ENCODE results near the gene LPP.

DNA sequence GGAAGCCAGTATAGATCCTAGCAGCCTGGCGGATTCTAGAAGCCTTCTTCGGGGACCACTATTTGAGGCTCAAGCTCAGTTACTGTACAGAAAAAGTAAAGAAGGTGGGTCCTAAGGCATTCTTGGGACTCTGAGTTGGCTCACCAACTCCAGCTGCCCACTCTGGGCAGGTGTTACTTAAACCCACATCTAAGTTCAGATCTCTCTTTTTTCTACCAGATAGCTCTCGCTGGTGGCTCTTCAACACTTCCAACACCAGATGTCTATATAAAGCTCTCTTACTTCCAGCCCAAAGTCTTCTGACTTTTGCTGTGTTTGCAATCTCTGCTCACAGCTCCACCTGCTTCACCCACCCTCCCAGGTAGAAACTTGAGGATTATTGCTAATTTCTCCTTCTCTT lies 785.0 kb downstream of the LPP start:
- TF ChIP-seq TAF1 (IDR thresholded peaks at IDR 0.05; ENCODE audit: low read depth, low read length) = no peak
- no peak for TF ChIP-seq POLR2AphosphoS5 (IDR thresholded peaks at IDR 0.05; ENCODE audit: low read depth, low read length)
- no peak for TF ChIP-seq POLR2A (IDR thresholded peaks at IDR 0.05; ENCODE audit: low read depth, low read length)
- TF ChIP-seq POU2F2 (IDR thresholded peaks at IDR 0.05; ENCODE audit: low read depth, low read length) = no peak

Measured in GM12891 (cell line).